K562 (cell line): ENCODE results near the gene AP1M1. TPM values are rescaled to one million over a fixed set of nuclear protein-coding genes. Genes with fewer than 3 reads are reported as not detected.

Experiments used
- ATAC-seq: fragments of 200-7000 bp; cut with Tn5 transposase; 3 replicates; pipeline ENCODE4 v1.9.1; 2020; ENCODE audit warnings: moderate library complexity
- BruUV-seq: library from RNA; stranded (reverse); fragments of 400-500 nt; replicated peaks from 2 replicates; lab custom pipeline; 2021; lab: Mats Ljungman, UMichigan
- CTCF ChIA-PET: fragments of 300-600 bp; formaldehyde crosslinking; extraction: SDS; loops from one replicate; lab custom pipeline; 2021; ENCODE audit warnings: low intra/inter-chr PET ratio; lab: Yijun Ruan, JAX
- POLR2A ChIA-PET: fragments of 300-600, 350-650 bp; sonication (Branson Sonifier 250); formaldehyde crosslinking; extraction: SDS; loops from one replicate; lab custom pipeline; 2021; ENCODE audit warnings: antibody characterized with exemption, inconsistent platforms; lab: Yijun Ruan, JAX
- DNase-seq, 4 experiments: peaks; one replicate each; pipeline versions ENCODE4 v3.0.0 to v3.0.0-alpha.2; 2011 to 2018; ENCODE audit warnings: low spot score in 3 of 4, mixed read lengths in 3 of 4; ENCODE audit errors: extremely low read depth in 1 of 4
- FAIRE-seq: peaks from 2 replicates; lab custom pipeline; 2011; peaks lifted over from hg19 to GRCh38; lab: Jason Lieb, UNC
- H2AFZ ChIP-seq: 2 replicates; pipeline ENCODE4 v1.6.0; 2011; ENCODE audit warnings: low read depth, low read length, control low read depth, inconsistent platforms
- H3K27ac ChIP-seq: fragments of 200-600 bp; 3 replicates; pipeline ENCODE4 v1.8.0; 2011; ENCODE audit warnings: low read depth, mild to moderate bottlenecking, control low read depth, inconsistent platforms, low read length, moderate library complexity, mixed read lengths; ENCODE audit errors: extremely low read depth
- H3K27me3 ChIP-seq, 2 experiments: fragments of 300-600 bp in 1 of 2; 2 replicates in 1 of 2; 3 replicates in 1 of 2; pipeline versions ENCODE4 v1.6.0 to v1.8.0; 2011; ENCODE audit warnings: inconsistent platforms in 2 of 2, low read length in 2 of 2, mild to moderate bottlenecking in 1 of 2, mixed read lengths in 1 of 2, moderate library complexity in 1 of 2; ENCODE audit not compliant: control insufficient read depth in 2 of 2, insufficient read depth in 2 of 2
- H3K36me3 ChIP-seq: fragments of 300-600 bp; 3 replicates; pipeline ENCODE4 v1.8.0; 2011; ENCODE audit warnings: mild to moderate bottlenecking, low read length, inconsistent platforms; ENCODE audit not compliant: control insufficient read depth, insufficient read depth
- H3K4me1 ChIP-seq, 2 experiments: fragments of 200-600 bp in 1 of 2; replicated peaks in 1 of 2; 2 replicates in 1 of 2; 3 replicates in 1 of 2; pipeline versions ENCODE4 v1.5.1 to v1.8.0; 2011; ENCODE audit warnings: inconsistent platforms in 2 of 2, low read length in 2 of 2, mild to moderate bottlenecking in 1 of 2, mixed read lengths in 1 of 2, moderate library complexity in 1 of 2; ENCODE audit not compliant: control insufficient read depth in 2 of 2, insufficient read depth in 2 of 2
- H3K4me2 ChIP-seq: 2 replicates; pipeline ENCODE4 v1.6.1; 2011; ENCODE audit warnings: low read length, control low read depth, inconsistent platforms, mixed read lengths; ENCODE audit not compliant: insufficient read depth
- H3K4me3 ChIP-seq: fragments of 200-600 bp; sonication (generic), shearing (Covaris generic); 2 replicates; pipeline ENCODE4 v1.5.1; 2016; ENCODE audit warnings: control low read depth, inconsistent platforms
- H3K79me2 ChIP-seq: fragments of 200-600 bp; 3 replicates; pipeline ENCODE4 v1.8.0; 2011; ENCODE audit warnings: low read length, inconsistent platforms; ENCODE audit not compliant: control insufficient read depth, insufficient read depth
- H3K9ac ChIP-seq, 2 experiments: 2 replicates each; pipeline versions ENCODE4 v1.6.0 to v1.6.1; 2011; ENCODE audit warnings: low read depth in 2 of 2, low read length in 2 of 2, control low read depth in 1 of 2, inconsistent platforms in 1 of 2, mild to moderate bottlenecking in 1 of 2, mixed read lengths in 1 of 2; ENCODE audit not compliant: insufficient read depth in 1 of 2
- H3K9me1 ChIP-seq: one replicate; pipeline ENCODE4 v1.6.0; 2011; ENCODE audit warnings: inconsistent platforms, mild to moderate bottlenecking, low read length, moderate library complexity; ENCODE audit not compliant: control insufficient read depth, insufficient read depth
- H3K9me3 ChIP-seq: replicated peaks from 2 replicates; pipeline ENCODE4 v1.5.1; 2011; ENCODE audit warnings: low read depth, low read length, inconsistent platforms; ENCODE audit not compliant: control insufficient read depth, insufficient read depth
- H4K20me1 ChIP-seq: replicated peaks from 2 replicates; pipeline ENCODE4 v1.6.1; 2011; ENCODE audit warnings: low read length, inconsistent platforms, mixed read lengths; ENCODE audit not compliant: control insufficient read depth, insufficient read depth
- ARID1B ChIP-seq: fragments of 450-650 bp; IDR thresholded peaks from 2 replicates; pipeline ENCODE4 v1.6.1; 2016; ENCODE audit warnings: antibody characterized with exemption, mild to moderate bottlenecking, inconsistent platforms
- BCOR ChIP-seq: fragments of 450-650 bp; IDR thresholded peaks from 2 replicates; pipeline ENCODE4 v1.6.1; 2016
- CBFA2T3 ChIP-seq: fragments of 450-650 bp; IDR thresholded peaks from 2 replicates; pipeline ENCODE4 v1.6.1; 2017
- POLR2G ChIP-seq: fragments of 200-400 bp; formaldehyde crosslinking; IDR thresholded peaks from 2 replicates; pipeline ENCODE4 v1.6.1; 2017; ENCODE audit warnings: low read depth, mild to moderate bottlenecking, antibody characterized with exemption, low read length, moderate library complexity
- WGBS: fragments of 100-300 bp; shearing (Covaris generic); methylation state at CpG from one replicate; pipeline ENCODE4 v1.1.6; 2016; ENCODE audit warnings: low coverage, mixed read lengths; ENCODE audit not compliant: insufficient coverage; ENCODE audit errors: missing lambda C conversion rate; 5-methylcytosine and 5-hydroxymethylcytosine counted together
- in situ Hi-C: fragments of 300-500 bp; cut with MboI; formaldehyde crosslinking; loops from 4 replicates; pipeline ENCODE4 v1.15.0; 2018; ENCODE audit warnings: inconsistent platforms, mixed read lengths
- intact Hi-C: fragments of 100-400 bp; cut with micrococcal nuclease; formaldehyde crosslinking; loops from 2 replicates; pipeline ENCODE4 v1.14.2; 2022
- polyA plus RNA-seq, 8 experiments: library from polyadenylated mRNA; depleted of rRNA in 4 of 8; stranded (reverse) in 5 of 8; unstranded in 3 of 8; fragments of >200 nt; fragmentation: Nextera tagmentation in 2 of 8; fragmentation: Illumina TruSeq in 1 of 8; extraction: Ambion mirVana in 2 of 8; extraction: Trizol in 1 of 8; gene quantifications; 2 replicates each; pipeline versions ENCODE4 v1.2.1 to v1.2.3, GENCODE V29; 2011 to 2014; ENCODE audit warnings: inconsistent platforms in 1 of 8, missing spikeins in 1 of 8
- total RNA-seq, 7 experiments: library from RNA; depleted of rRNA in 6 of 7; stranded (reverse); fragments of >200 nt in 6 of 7; fragmentation: Illumina TruSeq in 2 of 7; extraction: Trizol in 2 of 7; gene quantifications; 2 replicates each; pipeline versions ENCODE4 v1.2.1 to v1.2.3, GENCODE V29; 2011 to 2021; ENCODE audit warnings: low replicate concordance in 1 of 7
- TF ChIP-seq, protein P1 (sequence below): sonication (generic); formaldehyde crosslinking; IDR thresholded peaks from 2 replicates; pipeline ENCODE4 v1.8.1; 2023; ENCODE audit warnings: mild to moderate bottlenecking, missing genetic modification reagents

The AP1M1 gene
- total and polyA plus RNA-seq, 9 of the 15 experiments (the other 6 are each of a cell fraction or from before 2014, with no cell fraction given): 0.87 to 56.2 (median 29.1) TPM

DNA sequence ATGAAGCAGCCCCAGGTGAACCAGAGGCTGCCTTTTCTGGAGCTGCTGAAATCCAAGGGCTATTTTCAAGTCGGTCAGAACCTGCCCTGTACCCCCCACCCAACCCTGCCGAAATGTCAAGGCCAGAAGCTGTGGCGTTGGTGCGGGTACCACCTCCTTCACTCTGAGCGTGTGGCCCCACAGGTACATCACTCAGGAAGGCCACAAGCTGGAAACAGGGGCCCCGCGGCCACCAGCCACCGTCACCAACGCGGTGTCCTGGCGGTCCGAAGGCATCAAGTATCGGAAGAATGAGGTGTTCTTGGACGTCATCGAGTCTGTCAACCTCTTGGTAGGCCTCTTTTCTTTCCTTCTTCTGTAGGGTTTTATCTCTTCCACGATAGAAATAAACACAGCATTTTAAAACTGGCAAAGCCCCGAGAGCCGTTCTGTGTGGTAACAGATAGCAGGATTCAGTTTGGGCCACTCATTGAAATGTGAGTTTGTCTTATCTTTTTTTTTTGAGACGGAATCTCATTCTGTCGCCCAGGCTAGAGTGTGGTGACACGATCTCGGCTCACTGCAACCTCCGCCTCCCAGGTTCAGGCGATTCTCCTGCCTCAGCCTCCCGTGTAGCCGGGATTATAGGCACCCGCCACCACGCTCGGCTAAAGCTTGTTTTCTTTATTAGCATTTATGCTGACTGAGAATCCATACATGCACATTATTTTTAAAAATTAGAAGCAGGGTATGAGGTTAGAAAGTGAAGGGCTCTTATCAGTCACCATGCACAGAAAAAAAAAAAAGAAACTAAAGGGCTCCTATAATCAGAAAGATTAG, 11.3 kb downstream of the AP1M1 start:
- peaks cover 0 to 16% of the 10 kb centered on the region in 2 experiments; a peak in 3 of 5 replicates for H3K4me1 ChIP-seq
- no peak overlapping the region for H3K4me3 ChIP-seq
- no peaks in the 10 kb centered on the region for H3K27me3 ChIP-seq
- TF ChIP-seq, protein P1, sequence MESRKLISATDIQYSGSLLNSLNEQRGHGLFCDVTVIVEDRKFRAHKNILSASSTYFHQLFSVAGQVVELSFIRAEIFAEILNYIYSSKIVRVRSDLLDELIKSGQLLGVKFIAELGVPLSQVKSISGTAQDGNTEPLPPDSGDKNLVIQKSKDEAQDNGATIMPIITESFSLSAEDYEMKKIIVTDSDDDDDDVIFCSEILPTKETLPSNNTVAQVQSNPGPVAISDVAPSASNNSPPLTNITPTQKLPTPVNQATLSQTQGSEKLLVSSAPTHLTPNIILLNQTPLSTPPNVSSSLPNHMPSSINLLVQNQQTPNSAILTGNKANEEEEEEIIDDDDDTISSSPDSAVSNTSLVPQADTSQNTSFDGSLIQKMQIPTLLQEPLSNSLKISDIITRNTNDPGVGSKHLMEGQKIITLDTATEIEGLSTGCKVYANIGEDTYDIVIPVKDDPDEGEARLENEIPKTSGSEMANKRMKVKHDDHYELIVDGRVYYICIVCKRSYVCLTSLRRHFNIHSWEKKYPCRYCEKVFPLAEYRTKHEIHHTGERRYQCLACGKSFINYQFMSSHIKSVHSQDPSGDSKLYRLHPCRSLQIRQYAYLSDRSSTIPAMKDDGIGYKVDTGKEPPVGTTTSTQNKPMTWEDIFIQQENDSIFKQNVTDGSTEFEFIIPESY (CRISPR knock-in tag): peak; percentile 83
- TF ChIP-seq BCOR (no peak), ARID1B (no peak), POLR2G (peak; percentile 27; the same call in 1 of the 2 replicates), CBFA2T3 (0 out of 2 replicates have a peak, but pooled peaks have one; percentile 9)
- BruUV-seq: no TSS peak
- no peak overlapping the region for H3K27ac ChIP-seq
- no peaks in the 10 kb centered on the region for H3K79me2 ChIP-seq
- H2AFZ ChIP-seq: no peak overlapping the region
- POLR2A ChIA-PET: interaction anchor here (1.4 kb wide), 1 partner anchor 8 kb away, joined by 3 read pairs; no protein-coding TSS in a partner anchor
- H3K9me3 ChIP-seq: no peaks in the 10 kb centered on the region
- in situ Hi-C loops: no loop called here
- intact Hi-C loops: no loop called here
- H3K4me2 ChIP-seq: no peak overlapping the region; the same call in 1 of the 2 replicates
- no peaks in the 10 kb centered on the region for H4K20me1 ChIP-seq
- ATAC-seq: no peak
- DNase-seq: no peak
- H3K9me1 ChIP-seq: no peaks in the 10 kb centered on the region
- H3K36me3 ChIP-seq: peaks cover 25% of the 10 kb centered on the region; the same call in 2 of the 3 replicates
- WGBS: 67% methylated on average over 29 of the region's 29 CpGs
- CTCF ChIA-PET: no interaction called here
- FAIRE-seq: no peak
- peak overlapping the region in 1 of 2 experiments; percentile 71; a peak in 1 of 4 replicates for H3K9ac ChIP-seq
